ENCODE data around the gene PLLP. TPM values are rescaled to one million over a fixed set of nuclear protein-coding genes. Genes with fewer than 3 reads are reported as not detected.

Gene PLLP
- total RNA-seq, 1 donor from 2014 or later: 1.1 TPM

DNA sequence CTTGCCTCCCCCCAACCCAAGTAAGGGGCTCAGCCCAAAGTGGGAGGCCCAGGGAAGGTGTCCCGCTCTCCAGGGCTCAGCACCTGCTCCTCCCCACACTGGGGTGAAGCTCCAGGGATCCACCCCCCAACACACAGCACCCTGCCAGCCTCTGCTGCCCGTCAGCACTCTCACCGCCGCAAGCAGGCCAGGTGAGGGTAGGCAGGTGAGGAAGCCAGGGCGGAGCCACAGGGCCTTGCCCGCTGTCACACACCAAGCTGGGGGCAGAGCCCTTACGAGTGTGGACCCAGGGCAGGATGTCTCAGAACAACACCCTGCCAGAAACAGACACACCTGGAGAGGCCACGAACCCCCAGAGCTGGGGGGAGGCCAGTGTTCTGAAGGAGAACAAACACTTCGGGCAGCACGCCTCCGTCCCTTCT lies 19.5 kb downstream of the PLLP start:
- no peak overlapping the region for H3K27ac Mint-ChIP-seq

DNA sequence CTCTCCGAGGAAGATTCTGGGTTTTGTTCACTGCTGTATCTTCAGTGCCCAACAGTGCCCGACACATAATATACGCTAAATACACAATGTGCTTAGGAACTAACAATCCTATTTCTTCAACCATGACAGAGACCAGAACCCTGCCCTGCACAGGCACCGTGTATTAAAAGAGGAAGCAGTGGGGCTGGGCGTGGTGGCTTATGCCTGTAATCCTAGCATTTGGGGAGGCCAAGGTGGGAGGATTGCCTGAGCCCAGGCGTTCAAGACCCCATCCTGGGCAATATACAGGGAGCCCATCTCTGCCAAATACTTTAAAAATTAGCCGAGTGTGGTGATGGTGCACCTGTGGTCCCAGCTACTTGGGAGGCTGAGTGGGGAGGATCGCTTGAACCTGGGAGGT lies 20.1 kb downstream of the PLLP start:
- peaks cover 22% of the 10 kb centered on the region for H3K4me1 Mint-ChIP-seq
- DNase-seq (ENCODE audit: low spot score in 2 of 2, unreplicated experiment in 2 of 2): no peak
- H3K27ac Mint-ChIP-seq: no peak overlapping the region
- TF ChIP-seq, protein P1, sequence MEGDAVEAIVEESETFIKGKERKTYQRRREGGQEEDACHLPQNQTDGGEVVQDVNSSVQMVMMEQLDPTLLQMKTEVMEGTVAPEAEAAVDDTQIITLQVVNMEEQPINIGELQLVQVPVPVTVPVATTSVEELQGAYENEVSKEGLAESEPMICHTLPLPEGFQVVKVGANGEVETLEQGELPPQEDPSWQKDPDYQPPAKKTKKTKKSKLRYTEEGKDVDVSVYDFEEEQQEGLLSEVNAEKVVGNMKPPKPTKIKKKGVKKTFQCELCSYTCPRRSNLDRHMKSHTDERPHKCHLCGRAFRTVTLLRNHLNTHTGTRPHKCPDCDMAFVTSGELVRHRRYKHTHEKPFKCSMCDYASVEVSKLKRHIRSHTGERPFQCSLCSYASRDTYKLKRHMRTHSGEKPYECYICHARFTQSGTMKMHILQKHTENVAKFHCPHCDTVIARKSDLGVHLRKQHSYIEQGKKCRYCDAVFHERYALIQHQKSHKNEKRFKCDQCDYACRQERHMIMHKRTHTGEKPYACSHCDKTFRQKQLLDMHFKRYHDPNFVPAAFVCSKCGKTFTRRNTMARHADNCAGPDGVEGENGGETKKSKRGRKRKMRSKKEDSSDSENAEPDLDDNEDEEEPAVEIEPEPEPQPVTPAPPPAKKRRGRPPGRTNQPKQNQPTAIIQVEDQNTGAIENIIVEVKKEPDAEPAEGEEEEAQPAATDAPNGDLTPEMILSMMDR (IDR thresholded peaks at IDR 0.05; ENCODE audit: unreplicated experiment): no peak
- H3K9me3 Mint-ChIP-seq: no peaks in the 10 kb centered on the region
- H3K36me3 Mint-ChIP-seq: no peaks in the 10 kb centered on the region
- no peaks in the 10 kb centered on the region for H3K27me3 Mint-ChIP-seq (ENCODE audit: low read depth)
- no peak overlapping the region for H3K4me3 Mint-ChIP-seq

More for the DNA sequence above, 19.5 kb downstream of the PLLP start:
- Mint-ChIP-seq H3K9me3 (no peaks in the 10 kb centered on the region), H3K27me3 (ENCODE audit: low read depth) (no peaks in the 10 kb centered on the region), H3K4me1 (peaks cover 22% of the 10 kb centered on the region), H3K4me3 (no peak overlapping the region), H3K36me3 (no peaks in the 10 kb centered on the region)
- TF ChIP-seq, protein P1 (IDR thresholded peaks at IDR 0.05; ENCODE audit: unreplicated experiment): no peak
- no peak for DNase-seq (ENCODE audit: low spot score in 2 of 2, unreplicated experiment in 2 of 2)

DNA sequence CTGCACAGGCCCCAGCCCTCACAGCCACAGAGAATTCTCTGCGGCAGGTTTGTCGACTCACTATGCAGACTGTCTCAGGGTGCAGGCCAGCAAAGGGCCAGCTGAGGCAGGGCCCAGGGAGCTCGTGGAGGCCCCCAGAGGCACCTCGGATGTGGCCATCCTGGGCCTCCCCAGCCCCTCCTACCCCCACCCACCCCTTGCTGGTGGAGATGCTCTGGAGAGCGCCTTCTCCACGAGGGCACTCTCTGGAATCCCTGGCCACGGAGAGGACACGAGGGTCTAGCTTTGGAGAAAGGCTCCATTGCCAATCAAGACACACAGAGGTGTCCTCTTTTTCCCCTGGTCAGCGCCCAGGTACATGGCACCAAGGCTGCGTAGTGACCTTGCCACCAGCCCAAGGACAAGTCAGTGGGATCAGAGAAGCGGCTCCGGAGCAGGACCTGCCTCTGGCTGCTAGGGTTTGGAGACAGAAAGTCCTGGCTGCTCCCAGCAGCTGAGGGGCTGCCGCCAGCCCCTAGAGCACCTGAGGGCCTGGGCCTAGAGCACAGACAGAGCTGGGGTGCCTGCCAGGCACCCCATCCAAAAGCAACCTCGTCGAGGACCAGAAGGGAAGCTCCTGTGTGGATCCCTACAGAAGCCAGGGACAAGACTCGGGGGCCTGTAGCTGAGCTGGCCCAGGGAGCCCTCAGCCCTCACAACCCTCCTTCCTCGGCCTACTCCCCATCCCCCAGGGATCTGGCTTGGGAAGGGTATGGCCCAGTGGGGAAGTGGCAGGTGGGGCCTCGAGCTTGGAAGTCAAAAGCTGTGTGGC lies 20.7 kb downstream of the PLLP start:
- Mint-ChIP-seq H3K27ac (no peak overlapping the region), H3K4me1 (peaks cover 21% of the 10 kb centered on the region), H3K27me3 (ENCODE audit: low read depth) (no peaks in the 10 kb centered on the region), H3K4me3 (no peak overlapping the region), H3K9me3 (no peaks in the 10 kb centered on the region), H3K36me3 (no peaks in the 10 kb centered on the region)
- TF ChIP-seq, protein P1 (IDR thresholded peaks at IDR 0.05; ENCODE audit: unreplicated experiment): no peak
- DNase-seq (ENCODE audit: low spot score in 2 of 2, unreplicated experiment in 2 of 2): no peak

DNA sequence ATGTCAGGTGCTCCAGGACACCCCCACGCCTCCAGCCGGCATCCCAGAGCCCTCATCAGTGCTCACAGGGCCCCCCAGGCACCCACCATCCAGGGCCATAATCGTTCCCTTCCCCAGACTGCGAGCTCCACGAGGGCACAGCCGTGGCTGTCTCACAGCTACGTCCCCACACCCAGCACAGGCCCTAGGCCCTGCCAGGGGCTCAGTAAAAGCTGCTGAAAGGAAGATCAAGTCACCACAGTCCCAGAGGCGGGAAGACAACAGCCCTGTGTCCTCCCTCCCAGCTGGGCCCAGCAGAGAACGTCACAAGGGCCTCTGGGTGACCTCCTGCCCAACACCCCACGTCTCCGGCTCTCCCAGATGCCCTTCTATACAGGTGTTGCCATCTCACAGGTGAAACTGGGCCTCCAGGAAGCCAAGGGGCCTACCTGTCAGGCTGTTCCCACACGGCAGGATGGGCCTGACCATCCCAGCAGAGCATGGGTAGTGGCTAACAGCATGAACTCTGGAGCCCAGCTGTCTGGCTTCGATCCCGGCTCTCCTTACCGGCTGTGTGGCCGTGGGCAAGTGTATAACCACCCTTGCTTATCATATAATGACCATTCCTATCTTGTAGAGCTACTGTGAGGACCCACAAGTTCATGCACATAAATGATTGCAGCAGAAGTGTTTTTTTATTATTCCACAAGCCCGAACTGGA lies 21.5 kb downstream of the PLLP start:
- TF ChIP-seq, protein P1 (IDR thresholded peaks at IDR 0.05; ENCODE audit: unreplicated experiment): no peak
- H3K27ac Mint-ChIP-seq: peak overlapping the region; percentile 78
- DNase-seq (ENCODE audit: low spot score in 2 of 2, unreplicated experiment in 2 of 2): no peak
- H3K27me3 Mint-ChIP-seq (ENCODE audit: low read depth): no peaks in the 10 kb centered on the region
- peaks cover 18% of the 10 kb centered on the region for H3K4me1 Mint-ChIP-seq
- H3K36me3 Mint-ChIP-seq: no peaks in the 10 kb centered on the region
- H3K9me3 Mint-ChIP-seq: no peaks in the 10 kb centered on the region
- no peak overlapping the region for H3K4me3 Mint-ChIP-seq

DNA sequence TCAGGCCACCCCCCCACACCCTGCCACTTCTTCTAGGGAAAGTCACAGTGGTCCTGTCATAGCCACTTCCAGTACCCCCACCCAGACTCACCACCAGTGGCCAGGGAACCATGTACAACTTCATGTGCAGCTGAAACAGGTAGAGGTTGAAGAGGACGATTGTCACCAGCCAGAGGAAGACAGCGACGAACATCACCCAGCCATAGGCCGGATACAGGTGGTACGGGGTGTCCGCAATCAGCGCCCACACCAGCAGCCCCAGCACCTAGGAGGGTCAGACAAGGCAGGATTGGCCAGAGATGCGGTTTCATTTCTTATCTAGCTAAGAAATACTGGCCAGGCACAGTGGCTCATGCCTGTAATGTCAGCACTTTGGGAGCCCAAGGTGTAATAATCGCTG lies 22.7 kb downstream of the PLLP start:
- TF ChIP-seq, protein P1 (IDR thresholded peaks at IDR 0.05; ENCODE audit: unreplicated experiment): no peak
- no peak overlapping the region for H3K27ac Mint-ChIP-seq
- no peaks in the 10 kb centered on the region for H3K9me3 Mint-ChIP-seq
- peaks cover 15% of the 10 kb centered on the region for H3K4me1 Mint-ChIP-seq
- H3K36me3 Mint-ChIP-seq: peaks cover under 1% of the 10 kb centered on the region
- no peaks in the 10 kb centered on the region for H3K27me3 Mint-ChIP-seq (ENCODE audit: low read depth)
- no peak for DNase-seq (ENCODE audit: low spot score in 2 of 2, unreplicated experiment in 2 of 2)
- no peak overlapping the region for H3K4me3 Mint-ChIP-seq
